IPS-NIHi7 (cell line): ENCODE data around the gene SEL1L.
"Not testable (repeated sequence)": the region's sequence is repeated elsewhere in the genome, so short reads cannot be mapped to it uniquely, and the experiment has no call there.

Experiments used
- DNase-seq: peaks from one replicate; pipeline ENCODE4 v3.0.0; 2012; ENCODE audit warnings: mixed read lengths; ENCODE audit errors: extremely low spot score

The SEL1L gene

GRCh38 chr14:81533536-81534343, at the start of gene SEL1L:
Gene SEL1L, minus strand, starts transcription at chr14:81533853. Its CDS starts 109 bp downstream, at chr14:81533744.
- peak; percentile 98 for DNase-seq

DNA sequence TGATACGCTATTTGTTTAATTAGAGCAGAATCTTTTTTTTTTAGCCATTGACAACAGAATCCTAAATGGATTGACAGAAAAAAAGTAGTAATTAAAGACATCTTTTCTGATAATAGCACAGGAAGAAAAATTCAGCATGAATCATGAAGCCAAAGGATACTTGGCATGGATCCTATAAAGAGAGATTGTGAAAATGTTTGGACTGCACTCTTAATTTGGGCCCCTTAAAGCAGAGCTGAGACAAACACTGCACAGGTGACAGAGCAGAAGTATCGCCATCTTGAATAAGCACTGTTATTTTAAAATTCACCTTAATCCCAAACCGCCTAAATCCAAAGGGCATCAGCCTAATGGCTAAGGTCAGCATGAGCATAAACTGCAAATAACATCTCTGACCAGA, 48.8 kb upstream of the SEL1L start:
- DNase-seq, result no peak

DNA sequence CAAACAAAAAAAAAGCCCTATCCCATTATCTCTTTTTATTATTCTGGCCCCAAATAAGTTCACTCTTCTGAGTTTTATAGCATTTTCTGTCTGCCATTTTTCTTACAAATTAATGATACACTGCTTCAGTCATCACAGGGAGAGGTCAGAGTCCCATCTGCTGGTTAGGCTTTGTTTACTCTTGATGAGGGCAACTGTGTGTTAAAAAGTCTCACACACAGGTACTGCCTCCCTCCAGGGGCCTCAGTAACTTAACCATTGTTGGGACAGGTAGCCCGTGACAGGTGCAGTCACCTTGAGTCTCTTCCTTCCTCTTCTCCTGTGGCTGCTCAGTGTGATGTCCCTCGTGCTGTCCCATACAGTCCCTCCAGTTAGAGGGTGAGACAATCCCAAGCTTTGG, 45.5 kb upstream of the SEL1L start:
- no peak for DNase-seq

DNA sequence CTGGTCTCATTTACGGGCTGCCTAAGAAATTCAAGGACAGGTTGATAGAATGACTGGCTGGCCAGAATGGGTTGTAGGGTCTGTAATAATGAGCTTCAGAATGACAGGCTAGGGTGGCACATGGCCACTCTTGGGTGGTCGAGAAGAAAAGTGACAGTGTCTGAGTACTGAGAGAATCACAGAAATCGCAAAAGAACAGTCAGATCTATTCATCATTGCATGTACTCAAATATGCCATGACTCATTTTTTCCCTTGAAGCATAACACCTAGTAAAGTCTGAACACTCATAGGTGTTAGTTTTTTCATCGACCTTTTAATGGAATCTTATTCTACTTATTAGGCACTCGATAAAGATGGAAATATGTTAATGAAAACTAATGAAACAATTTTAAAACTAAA, 37.8 kb upstream of the SEL1L start:
- no peak for DNase-seq

DNA sequence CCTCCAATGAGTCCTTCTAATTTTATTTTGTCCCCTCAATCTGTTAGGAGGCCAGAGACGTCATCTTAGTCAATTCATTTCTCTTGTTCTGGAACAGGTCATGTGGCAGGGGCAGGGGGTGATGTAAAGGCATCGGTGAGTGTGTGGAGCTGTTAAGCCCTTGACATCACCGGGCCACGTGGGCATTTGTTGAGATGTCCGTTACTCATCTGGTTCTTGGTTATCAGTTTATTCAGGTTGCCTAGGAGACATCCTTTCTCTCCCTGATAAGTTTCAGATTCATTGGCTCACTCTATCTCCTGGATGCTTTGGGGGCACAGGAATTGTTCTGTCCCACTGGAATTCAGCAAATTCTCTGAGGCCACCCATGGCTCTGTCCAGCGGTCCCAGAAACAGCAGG, 33.6 kb upstream of the SEL1L start:
- no peak for DNase-seq

- peak; percentile 49 for DNase-seq
Measured at GRCh38 chr14:81565441-81566290, 32.0 kb upstream of the SEL1L start.

DNA sequence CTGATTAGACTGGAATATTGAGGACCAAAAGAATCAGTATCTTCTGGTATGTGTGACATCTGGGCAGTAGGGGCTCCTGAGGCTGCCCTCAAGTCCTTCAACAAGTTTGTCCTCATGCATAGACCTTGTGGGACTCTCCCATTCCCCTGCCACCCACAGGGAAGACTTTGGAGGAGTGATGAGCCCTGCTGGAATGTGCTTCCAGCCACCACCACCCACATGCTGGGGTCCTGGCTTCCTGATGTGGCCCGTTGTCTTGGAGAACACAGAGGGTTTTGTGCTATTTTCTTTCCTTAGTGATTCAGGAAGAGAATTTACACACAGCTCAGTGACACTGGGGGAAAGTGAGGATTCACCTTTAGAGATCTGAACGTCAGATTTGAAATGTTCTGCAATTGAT, 29.2 kb upstream of the SEL1L start:
- DNase-seq, result peak; percentile 43

GRCh38 chr14:81561084-81561775, 27.6 kb upstream of the SEL1L start:
- DNase-seq, result peak; percentile 51

DNA sequence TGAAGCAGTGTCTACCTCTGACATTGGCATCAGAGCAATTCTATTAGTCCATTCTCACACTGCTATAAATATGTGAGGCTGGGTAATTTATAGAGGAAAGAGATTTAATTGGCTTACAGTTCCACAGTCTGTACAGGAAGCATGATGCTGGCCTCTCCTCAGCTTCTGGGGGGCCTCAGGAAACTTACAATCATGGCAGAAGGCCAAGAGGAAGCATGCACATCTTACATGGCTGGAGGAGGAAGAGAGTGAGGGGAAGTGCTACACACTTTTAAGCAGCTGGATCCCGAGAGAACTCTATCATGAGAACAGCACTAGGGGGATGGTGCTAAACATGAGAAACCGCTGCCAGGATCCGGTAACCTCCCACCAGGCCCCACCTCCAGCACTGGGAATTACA, 25.7 kb upstream of the SEL1L start:
- no peak for DNase-seq

- DNase-seq, result no peak
Measured at GRCh38 chr14:81557146-81557545, 23.5 kb upstream of the SEL1L start.

DNA sequence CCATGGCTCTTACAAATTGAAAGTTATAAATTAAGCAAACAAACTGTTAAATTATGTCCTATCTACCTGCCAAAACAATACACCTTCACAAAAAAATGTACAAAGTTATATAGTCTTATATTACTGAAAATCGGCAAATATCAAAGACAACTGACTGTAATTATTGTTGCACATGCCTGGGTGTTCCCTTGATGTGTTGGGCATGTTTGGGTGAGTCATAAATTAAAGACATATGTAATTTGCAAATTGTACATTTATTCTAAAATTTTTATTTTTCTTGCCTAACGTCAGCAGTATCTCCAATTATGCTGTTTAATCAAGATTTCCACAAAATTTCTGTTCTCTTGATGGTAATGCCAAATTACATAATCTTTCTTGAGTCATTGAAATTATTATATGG, 22.0 kb upstream of the SEL1L start:
- no peak for DNase-seq

- DNase-seq, result no peak
Measured at GRCh38 chr14:81555051-81555450, 21.4 kb upstream of the SEL1L start.

DNA sequence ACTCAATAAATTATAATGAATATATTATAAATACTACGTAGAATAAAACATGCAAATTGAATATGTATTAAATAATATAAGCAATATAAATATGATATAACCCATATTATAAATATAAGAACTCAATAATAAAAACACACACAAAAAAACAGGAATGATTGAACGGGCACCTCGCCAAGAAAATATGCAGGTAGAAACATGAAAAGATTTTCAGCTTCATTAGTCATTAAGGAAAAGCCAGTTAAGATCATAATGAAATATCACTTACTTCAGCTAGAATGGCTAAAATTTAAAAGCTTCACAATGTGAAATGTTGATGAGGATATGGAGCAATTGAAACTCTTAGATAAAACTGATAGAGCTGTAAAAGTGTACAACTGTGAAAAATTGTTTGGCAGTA, 17.8 kb upstream of the SEL1L start:
- DNase-seq, result no peak

DNA sequence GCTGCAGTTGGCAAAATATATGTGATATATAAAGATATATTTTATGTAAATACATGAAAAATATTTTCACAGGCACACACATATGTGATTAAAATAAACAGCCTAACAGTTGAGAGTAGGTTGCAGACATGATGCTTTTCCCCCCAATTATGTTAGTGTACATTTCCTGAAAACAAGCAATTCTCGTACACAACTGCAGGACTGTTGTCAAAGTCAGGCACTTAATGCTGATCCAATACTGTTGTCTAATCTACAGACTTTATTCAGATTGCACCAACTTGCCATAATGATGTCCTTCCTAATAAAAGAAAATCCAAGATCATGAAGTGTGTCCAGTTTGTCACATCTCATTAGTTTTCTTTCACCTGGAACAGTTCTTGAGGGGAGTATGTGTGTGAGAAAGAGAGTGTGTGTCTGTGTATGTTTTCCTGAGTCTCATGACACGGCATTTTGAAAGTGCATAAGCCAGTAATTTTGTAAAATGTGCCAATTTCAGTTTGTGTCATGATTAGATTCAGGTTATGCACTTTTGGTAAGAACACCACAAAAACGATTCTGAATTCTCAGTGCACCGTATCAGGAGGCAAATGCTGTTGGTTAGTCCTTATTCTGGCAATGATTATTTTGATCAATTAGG, 16.5 kb upstream of the SEL1L start:
- DNase-seq, result no peak

- DNase-seq, result not testable (repeated sequence)
Measured at GRCh38 chr14:81541206-81541605, 7.6 kb upstream of the SEL1L start.

GRCh38 chr14:81537193-81537592, 3.5 kb upstream of the SEL1L start:
- DNase-seq, result no peak

- no peak for DNase-seq
Measured at GRCh38 chr14:81536241-81536771, 2.7 kb upstream of the SEL1L start.

GRCh38 chr14:81535396-81536164, 1.9 kb upstream of the SEL1L start:
- DNase-seq, result no peak

- DNase-seq, result no peak
Measured at GRCh38 chr14:81534510-81535074, 939 bp upstream of the SEL1L start.

GRCh38 chr14:81533212-81533535, 479 bp downstream of the SEL1L start:
- no peak for DNase-seq

GRCh38 chr14:81529391-81529790, 4.3 kb downstream of the SEL1L start:
- DNase-seq, result no peak
